Vagina (tissue), 2 donors: ENCODE data around the gene GNB2. TPM values are rescaled to one million over a fixed set of nuclear protein-coding genes. Genes with fewer than 3 reads are reported as not detected.
"Not testable (repeated sequence)": the region's sequence is repeated elsewhere in the genome, so short reads cannot be mapped to it uniquely, and the experiment has no call there.

Source experiments
- DNase-seq, 2 donors: peaks; one replicate each; pipeline ENCODE4 v3.0.0-alpha.2; 2017; ENCODE audit errors: extremely low spot score in 2 of 2
- H3K27ac ChIP-seq: fragments of 200-600 bp; sonication (generic); one replicate; pipeline ENCODE4 v1.5.1; 2019
- H3K27me3 ChIP-seq: fragments of 200-600 bp; sonication (generic); one replicate; pipeline ENCODE4 v1.5.1; 2019
- H3K36me3 ChIP-seq, 2 donors: fragments of 200-600 bp; sonication (generic); one replicate each; pipeline ENCODE4 v1.5.1; 2017 to 2019
- H3K4me1 ChIP-seq: fragments of 200-600 bp; sonication (generic); one replicate; pipeline ENCODE4 v1.5.1; 2019
- H3K4me3 ChIP-seq, 2 donors: fragments of 200-600 bp; sonication (generic); 1 replicate in 1 of 2; 2 replicates in 1 of 2; pipeline ENCODE4 v1.5.1; 2016 to 2019
- H3K9me3 ChIP-seq: fragments of 200-600 bp; sonication (generic); one replicate; pipeline ENCODE4 v1.5.1; 2019
- CTCF ChIP-seq, 3 experiments: fragments of 450-650 bp in 2 of 3; fragments of 200-600 bp in 1 of 3; sonication (generic) in 1 of 3; IDR thresholded peaks; one replicate each; pipeline ENCODE4 v1.5.1; 2017 to 2019; ENCODE audit warnings: antibody characterized with exemption in 3 of 3, mild to moderate bottlenecking in 2 of 3, moderate library complexity in 2 of 3
- POLR2A ChIP-seq, 2 donors: fragments of 450-650 bp; IDR thresholded peaks; one replicate each; pipeline ENCODE4 v1.6.1; 2017; ENCODE audit warnings: antibody characterized with exemption in 2 of 2, mild to moderate bottlenecking in 2 of 2, moderate library complexity in 2 of 2
- POLR2AphosphoS5 ChIP-seq, 2 donors: sonication (generic); formaldehyde crosslinking; IDR thresholded peaks; one replicate each; pipeline ENCODE4 v1.9.0; 2017; ENCODE audit warnings: antibody characterized with exemption in 2 of 2, mild to moderate bottlenecking in 2 of 2, low read depth in 1 of 2; ENCODE audit not compliant: insufficient read depth in 1 of 2
- intact Hi-C: fragments of 100-400 bp; cut with DNase I; formaldehyde crosslinking; loops from one replicate; pipeline ENCODE4 v1.15.1; 2023
- total RNA-seq: library from RNA; depleted of rRNA; stranded (reverse); fragments of >200 nt; gene quantifications from one replicate; pipeline ENCODE4 v1.2.3, GENCODE V29; 2016

GNB2 gene
- total RNA-seq, 1 donor from 2014 or later: 283 TPM

GRCh38 chr7:100708395-100708794 is 34.9 kb downstream of the GNB2 start:
- Histone ChIP-seq H3K9me3 (no peaks in the 10 kb centered on the region), H3K36me3 (peaks cover 0 to 4% of the 10 kb centered on the region in 2 donors), H3K27me3 (no peaks in the 10 kb centered on the region), H3K4me1 (peaks cover 22% of the 10 kb centered on the region), H3K4me3 (no peak overlapping the region), H3K27ac (no peak overlapping the region)
- TF ChIP-seq POLR2A (IDR thresholded peaks at IDR 0.05) (no peak), CTCF (IDR thresholded peaks at IDR 0.05) (no peak), POLR2AphosphoS5 (IDR thresholded peaks at IDR 0.05; ENCODE audit: insufficient read depth in 1 of 2, low read depth in 1 of 2) (no peak)
- intact Hi-C loops: loop anchor here (5.0 kb wide), 1 partner anchor 144 kb away; the partner anchor contains the start of gene SLC12A9
- no peak for DNase-seq

GRCh38 chr7:100710452-100710851 is 36.9 kb downstream of the GNB2 start:
- Histone ChIP-seq H3K36me3 (peaks cover 0 to 4% of the 10 kb centered on the region in 2 donors), H3K4me3 (no peak overlapping the region), H3K4me1 (peaks cover 16% of the 10 kb centered on the region), H3K27me3 (no peaks in the 10 kb centered on the region), H3K9me3 (no peaks in the 10 kb centered on the region), H3K27ac (no peak overlapping the region)
- DNase-seq: no peak
- intact Hi-C loops: no loop called here
- TF ChIP-seq POLR2A (IDR thresholded peaks at IDR 0.05) (no peak), POLR2AphosphoS5 (IDR thresholded peaks at IDR 0.05; ENCODE audit: insufficient read depth in 1 of 2, low read depth in 1 of 2) (no peak), CTCF (IDR thresholded peaks at IDR 0.05) (no peak)

- intact Hi-C loops: no loop called here
- H3K9me3 ChIP-seq: no peaks in the 10 kb centered on the region
- no peak overlapping the region for H3K27ac ChIP-seq
- no peaks in the 10 kb centered on the region for H3K27me3 ChIP-seq
- H3K36me3 ChIP-seq: peaks cover 0 to 4% of the 10 kb centered on the region in 2 donors
- H3K4me3 ChIP-seq: no peak overlapping the region
- TF ChIP-seq CTCF (IDR thresholded peaks at IDR 0.05): no peak
- TF ChIP-seq POLR2A (IDR thresholded peaks at IDR 0.05): no peak
- TF ChIP-seq POLR2AphosphoS5 (IDR thresholded peaks at IDR 0.05; ENCODE audit: insufficient read depth in 1 of 2, low read depth in 1 of 2): no peak
- peaks cover 16% of the 10 kb centered on the region for H3K4me1 ChIP-seq
- DNase-seq: no peak
Observed at GRCh38 chr7:100711369-100711768, 37.8 kb downstream of the GNB2 start.

GRCh38 chr7:100714725-100715124 is 41.2 kb downstream of the GNB2 start:
- no peak for TF ChIP-seq CTCF (IDR thresholded peaks at IDR 0.05)
- no peak for TF ChIP-seq POLR2A (IDR thresholded peaks at IDR 0.05)
- TF ChIP-seq POLR2AphosphoS5 (IDR thresholded peaks at IDR 0.05; ENCODE audit: insufficient read depth in 1 of 2, low read depth in 1 of 2): no peak
- no peak for DNase-seq
- H3K9me3 ChIP-seq: no peaks in the 10 kb centered on the region
- no peaks in the 10 kb centered on the region for H3K4me1 ChIP-seq
- intact Hi-C loops: no loop called here
- no peaks in the 10 kb centered on the region for H3K36me3 ChIP-seq
- H3K27me3 ChIP-seq: peaks cover 4% of the 10 kb centered on the region
- no peak overlapping the region for H3K4me3 ChIP-seq
- H3K27ac ChIP-seq: no peak overlapping the region

- H3K27ac ChIP-seq, H3K9me3 ChIP-seq: not testable (repeated sequence)
Observed at GRCh38 chr7:100717073-100717472, 43.5 kb downstream of the GNB2 start.

More at GRCh38 chr7:100717073-100717472, 43.5 kb downstream of the GNB2 start:
- H3K4me1 ChIP-seq: peaks cover 14% of the 10 kb centered on the region
- intact Hi-C loops, DNase-seq, H3K36me3 ChIP-seq, H3K4me3 ChIP-seq, H3K27me3 ChIP-seq: not testable (repeated sequence)
